Osteoblast (primary cell): Measurements from ENCODE around the gene KIF26B. TPM values are rescaled to one million over a fixed set of nuclear protein-coding genes. Genes with fewer than 3 reads are reported as not detected.

Experiments used
- DNase-seq: peaks from one replicate; pipeline ENCODE4 v3.0.0; 2011; ENCODE audit warnings: low spot score, mixed read lengths; ENCODE audit not compliant: insufficient read length; ENCODE audit errors: missing footprints
- H2AFZ ChIP-seq: 2 replicates; pipeline ENCODE4 v1.6.0; 2011; ENCODE audit warnings: mild to moderate bottlenecking, low read length
- H3K27ac ChIP-seq: 2 replicates; pipeline ENCODE4 v1.5.1; 2011; ENCODE audit warnings: mild to moderate bottlenecking, low read depth, low read length, moderate library complexity
- H3K27me3 ChIP-seq: 2 replicates; pipeline ENCODE4 v1.6.0; 2012; ENCODE audit warnings: mild to moderate bottlenecking, control low read depth, inconsistent platforms, low read length, moderate library complexity; ENCODE audit not compliant: insufficient read depth
- H3K36me3 ChIP-seq: 2 replicates; pipeline ENCODE4 v1.5.1; 2011; ENCODE audit warnings: mild to moderate bottlenecking, low read length, control low read depth, moderate library complexity; ENCODE audit not compliant: insufficient read depth
- H3K4me1 ChIP-seq: 2 replicates; pipeline ENCODE4 v1.5.1; 2011; ENCODE audit warnings: mild to moderate bottlenecking, low read length, control low read depth, moderate library complexity; ENCODE audit not compliant: insufficient read depth
- H3K4me2 ChIP-seq: 2 replicates; pipeline ENCODE4 v1.6.0; 2011; ENCODE audit warnings: mild to moderate bottlenecking, low read length; ENCODE audit not compliant: insufficient read depth
- H3K4me3 ChIP-seq: fragments of 200-600 bp; sonication (generic); 3 replicates; pipeline ENCODE4 v1.5.1; 2012; ENCODE audit warnings: mild to moderate bottlenecking, low read length, inconsistent platforms; ENCODE audit not compliant: insufficient read depth
- H3K79me2 ChIP-seq: 2 replicates; pipeline ENCODE4 v1.6.0; 2012; ENCODE audit warnings: mild to moderate bottlenecking, low read length, control low read depth, inconsistent platforms; ENCODE audit not compliant: insufficient read depth
- H3K9me3 ChIP-seq: 2 replicates; pipeline ENCODE4 v1.5.1; 2011; ENCODE audit warnings: low read depth, low read length, control low read depth
- H4K20me1 ChIP-seq: 2 replicates; pipeline ENCODE4 v1.6.0; 2012; ENCODE audit warnings: mild to moderate bottlenecking, low read length, control low read depth; ENCODE audit not compliant: insufficient read depth
- total RNA-seq: library from RNA; depleted of rRNA; stranded (reverse); fragments of >200 nt; gene quantifications from 2 replicates; pipeline ENCODE4 v1.2.3, GENCODE V29; 2012
- TF ChIP-seq, protein P1 (sequence below): IDR thresholded peaks from 2 replicates; pipeline ENCODE4 v1.5.1; 2011; ENCODE audit warnings: mild to moderate bottlenecking, low read depth, low read length, moderate library complexity; ENCODE audit errors: extremely low read depth

The KIF26B gene
- total RNA-seq, 1 donor = 22.1 TPM

DNA sequence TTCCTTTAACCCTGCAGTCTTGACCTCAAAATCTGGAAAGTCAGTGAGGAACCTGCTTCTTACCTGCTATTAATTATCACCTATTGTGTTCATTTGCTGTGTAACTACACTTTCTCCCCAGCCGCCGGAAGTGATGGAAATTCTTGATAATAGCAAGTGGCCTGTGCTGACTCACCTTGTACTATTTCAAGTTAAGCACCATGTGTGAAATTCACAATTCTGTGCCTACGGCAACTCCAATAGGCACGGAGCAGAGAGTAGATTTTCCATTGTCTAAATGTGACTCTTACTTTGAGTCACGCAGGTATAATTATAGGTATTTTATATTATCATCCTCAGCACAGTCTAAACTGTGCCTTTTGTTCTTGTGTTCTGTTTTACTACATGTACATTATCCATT is 466.8 kb downstream of the KIF26B start:
- no peaks in the 10 kb centered on the region for H4K20me1 ChIP-seq

DNA sequence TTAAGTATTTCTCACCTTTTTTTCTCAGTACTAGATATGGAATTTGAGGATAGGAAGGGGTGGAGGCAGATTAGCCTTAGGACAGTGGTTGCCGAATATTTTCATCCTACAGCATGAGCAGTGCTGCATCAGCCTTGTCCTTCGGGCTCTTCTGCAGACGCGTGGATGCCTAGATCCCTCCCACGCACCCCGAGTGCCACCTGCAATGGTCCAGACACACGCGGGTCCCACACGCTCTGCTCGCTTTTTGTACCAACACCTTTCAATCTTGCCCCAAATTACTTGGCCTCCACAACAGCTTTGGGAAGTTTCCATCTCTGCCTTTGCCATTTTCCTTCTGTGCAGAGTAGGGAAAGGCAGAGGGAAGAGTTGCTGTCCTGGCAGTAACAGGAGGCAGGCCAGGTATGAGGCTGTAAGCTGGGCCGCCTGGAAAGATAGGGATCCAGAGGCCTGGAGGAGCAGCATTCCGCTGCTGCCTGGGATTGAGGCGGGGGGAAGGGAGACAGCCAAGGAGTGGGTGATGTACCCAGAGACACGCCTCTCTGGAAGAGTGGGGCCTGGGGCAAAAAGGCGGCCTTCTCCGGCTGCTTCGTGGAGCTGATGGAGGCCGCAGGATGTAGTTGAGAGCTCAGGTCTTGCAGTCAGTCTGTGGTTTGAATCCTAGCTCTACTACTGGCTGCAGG is 467.7 kb downstream of the KIF26B start:
- no peak overlapping the region for H3K27ac ChIP-seq
- no peak overlapping the region for H3K4me3 ChIP-seq
- no peaks in the 10 kb centered on the region for H3K27me3 ChIP-seq
- H3K4me1 ChIP-seq = no peaks in the 10 kb centered on the region
- DNase-seq = no peak
- H4K20me1 ChIP-seq = no peaks in the 10 kb centered on the region
- no peak overlapping the region for H2AFZ ChIP-seq
- H3K9me3 ChIP-seq = no peaks in the 10 kb centered on the region
- no peaks in the 10 kb centered on the region for H3K79me2 ChIP-seq
- no peak overlapping the region for H3K4me2 ChIP-seq
- H3K36me3 ChIP-seq = no peaks in the 10 kb centered on the region
- TF ChIP-seq, protein P1, sequence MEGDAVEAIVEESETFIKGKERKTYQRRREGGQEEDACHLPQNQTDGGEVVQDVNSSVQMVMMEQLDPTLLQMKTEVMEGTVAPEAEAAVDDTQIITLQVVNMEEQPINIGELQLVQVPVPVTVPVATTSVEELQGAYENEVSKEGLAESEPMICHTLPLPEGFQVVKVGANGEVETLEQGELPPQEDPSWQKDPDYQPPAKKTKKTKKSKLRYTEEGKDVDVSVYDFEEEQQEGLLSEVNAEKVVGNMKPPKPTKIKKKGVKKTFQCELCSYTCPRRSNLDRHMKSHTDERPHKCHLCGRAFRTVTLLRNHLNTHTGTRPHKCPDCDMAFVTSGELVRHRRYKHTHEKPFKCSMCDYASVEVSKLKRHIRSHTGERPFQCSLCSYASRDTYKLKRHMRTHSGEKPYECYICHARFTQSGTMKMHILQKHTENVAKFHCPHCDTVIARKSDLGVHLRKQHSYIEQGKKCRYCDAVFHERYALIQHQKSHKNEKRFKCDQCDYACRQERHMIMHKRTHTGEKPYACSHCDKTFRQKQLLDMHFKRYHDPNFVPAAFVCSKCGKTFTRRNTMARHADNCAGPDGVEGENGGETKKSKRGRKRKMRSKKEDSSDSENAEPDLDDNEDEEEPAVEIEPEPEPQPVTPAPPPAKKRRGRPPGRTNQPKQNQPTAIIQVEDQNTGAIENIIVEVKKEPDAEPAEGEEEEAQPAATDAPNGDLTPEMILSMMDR = no peak

More for the DNA sequence above, 466.8 kb downstream of the KIF26B start:
- H3K36me3 ChIP-seq = no peaks in the 10 kb centered on the region
- H3K4me3 ChIP-seq = no peak overlapping the region
- TF ChIP-seq, protein P1 = no peak
- no peak for DNase-seq
- H3K27ac ChIP-seq = no peak overlapping the region
- H3K79me2 ChIP-seq = no peaks in the 10 kb centered on the region
- no peaks in the 10 kb centered on the region for H3K9me3 ChIP-seq
- H3K4me2 ChIP-seq = no peak overlapping the region
- H3K4me1 ChIP-seq = no peaks in the 10 kb centered on the region
- H3K27me3 ChIP-seq = no peaks in the 10 kb centered on the region
- H2AFZ ChIP-seq = no peak overlapping the region

DNA sequence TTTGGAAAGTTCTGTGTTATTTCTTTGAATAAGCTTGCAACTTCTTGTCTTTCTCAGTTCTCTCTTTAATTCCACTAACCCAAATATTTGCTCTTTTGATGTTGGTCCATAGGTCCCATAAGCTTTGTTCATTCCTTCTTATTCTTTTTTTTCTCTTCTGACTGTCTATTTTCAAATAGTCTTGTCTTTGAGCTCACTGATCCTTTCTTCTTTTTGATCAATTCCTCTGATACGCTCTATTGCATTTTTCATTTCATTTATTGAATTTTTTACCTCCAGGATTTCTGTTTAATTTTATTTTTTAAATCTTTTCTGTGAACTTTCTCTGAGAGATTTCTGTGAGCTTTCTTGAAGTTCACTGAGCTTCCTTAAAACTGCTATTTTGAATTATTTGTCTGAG is 486.6 kb downstream of the KIF26B start:
- no peaks in the 10 kb centered on the region for H3K27me3 ChIP-seq
- H3K4me3 ChIP-seq = no peak overlapping the region
- no peak overlapping the region for H3K27ac ChIP-seq
- no peak overlapping the region for H2AFZ ChIP-seq
- no peak overlapping the region for H3K4me2 ChIP-seq
- no peak for DNase-seq
- TF ChIP-seq, protein P1 = no peak
- no peaks in the 10 kb centered on the region for H3K36me3 ChIP-seq
- H3K4me1 ChIP-seq = no peaks in the 10 kb centered on the region
- H4K20me1 ChIP-seq = no peaks in the 10 kb centered on the region
- H3K9me3 ChIP-seq = peaks cover 7% of the 10 kb centered on the region
- no peaks in the 10 kb centered on the region for H3K79me2 ChIP-seq

DNA sequence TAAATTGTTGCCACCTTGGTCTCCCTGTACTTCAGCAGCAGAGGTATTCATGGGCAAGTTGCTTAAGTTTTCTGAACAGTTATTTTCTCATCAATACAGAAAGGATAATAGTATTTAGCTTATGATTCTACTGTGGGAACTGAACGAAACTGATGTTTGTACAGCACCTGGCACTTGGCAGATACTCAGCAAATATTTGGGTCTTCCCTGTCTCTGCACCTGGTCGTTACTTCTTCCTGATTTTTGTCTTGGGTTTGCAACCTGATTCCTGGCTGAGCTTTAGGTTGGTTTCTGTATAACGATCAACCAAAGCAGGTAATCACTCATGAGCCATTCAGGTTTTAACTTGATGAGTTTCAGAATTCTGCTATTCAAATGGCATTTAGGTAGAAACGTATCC is 490.6 kb downstream of the KIF26B start:
- H2AFZ ChIP-seq = no peak overlapping the region
- no peaks in the 10 kb centered on the region for H4K20me1 ChIP-seq
- no peaks in the 10 kb centered on the region for H3K36me3 ChIP-seq
- no peaks in the 10 kb centered on the region for H3K4me1 ChIP-seq
- no peaks in the 10 kb centered on the region for H3K27me3 ChIP-seq
- H3K4me2 ChIP-seq = no peak overlapping the region
- no peak overlapping the region for H3K27ac ChIP-seq
- H3K4me3 ChIP-seq = no peak overlapping the region
- DNase-seq = no peak
- TF ChIP-seq, protein P1 = no peak
- H3K79me2 ChIP-seq = no peaks in the 10 kb centered on the region
- H3K9me3 ChIP-seq = peaks cover 7% of the 10 kb centered on the region
